NK-92 (cell line): Measurements from ENCODE around the gene ADARB2.
"Not testable (repeated sequence)": the region's sequence is repeated elsewhere in the genome, so short reads cannot be mapped to it uniquely, and the experiment has no call there.

Source experiments
- DNase-seq: peaks from one replicate; lab custom pipeline; 2025; ENCODE audit not compliant: unreplicated experiment; lab: John Stamatoyannopoulos, UW

The ADARB2 gene

DNA sequence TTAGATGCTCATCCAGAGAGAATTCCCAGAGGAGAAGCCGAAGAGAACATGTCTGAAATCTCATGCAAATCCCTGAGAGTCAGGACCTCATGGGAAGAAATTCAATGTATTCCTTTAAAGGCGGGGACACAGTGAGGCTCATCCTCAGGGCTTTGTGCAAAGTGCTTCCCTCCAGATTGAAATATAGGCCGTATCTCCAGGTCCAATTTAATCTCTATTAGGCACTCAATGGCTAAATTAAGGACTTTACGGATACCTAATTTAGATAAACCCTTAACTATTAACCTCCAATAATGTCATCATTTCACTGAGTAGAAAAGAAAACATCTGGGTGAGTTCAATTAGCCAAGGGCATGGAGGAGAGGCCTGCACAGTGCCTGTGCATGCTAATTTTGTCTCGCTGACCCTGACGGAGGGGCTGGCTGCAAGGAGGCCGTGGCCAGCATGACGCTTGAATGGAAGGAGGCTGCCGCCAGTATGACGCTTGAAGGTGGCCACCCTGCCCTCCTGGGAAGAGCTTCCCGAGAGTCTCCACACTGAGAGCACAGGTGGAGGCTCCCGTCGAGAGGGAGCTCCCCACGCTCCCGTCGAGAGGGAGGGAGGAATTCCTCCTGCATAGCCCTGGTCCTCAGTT is 287.6 kb downstream of the ADARB2 start:
- DNase-seq, result no peak

- DNase-seq, result no peak
Observed at GRCh38 chr10:1449021-1449420, 288.3 kb downstream of the ADARB2 start.

GRCh38 chr10:1448252-1448930 is 288.9 kb downstream of the ADARB2 start:
- DNase-seq, result no peak

DNA sequence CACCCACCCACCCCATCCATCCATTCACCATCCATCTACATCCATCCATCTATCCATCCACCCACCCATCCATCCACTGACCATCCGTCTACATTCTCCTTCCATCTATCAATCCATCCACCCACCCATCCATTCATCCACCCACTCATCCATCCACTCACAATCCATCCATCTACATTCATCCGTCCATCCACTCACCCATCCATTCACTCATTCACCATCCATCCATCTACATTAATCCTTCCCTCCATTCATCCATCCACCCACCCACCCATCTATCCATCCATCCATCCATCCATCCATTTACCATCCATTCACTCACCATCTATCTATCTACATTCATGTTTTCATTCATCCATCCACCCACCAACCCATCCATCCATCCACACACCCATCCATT is 292.5 kb downstream of the ADARB2 start:
- DNase-seq, result no peak

DNA sequence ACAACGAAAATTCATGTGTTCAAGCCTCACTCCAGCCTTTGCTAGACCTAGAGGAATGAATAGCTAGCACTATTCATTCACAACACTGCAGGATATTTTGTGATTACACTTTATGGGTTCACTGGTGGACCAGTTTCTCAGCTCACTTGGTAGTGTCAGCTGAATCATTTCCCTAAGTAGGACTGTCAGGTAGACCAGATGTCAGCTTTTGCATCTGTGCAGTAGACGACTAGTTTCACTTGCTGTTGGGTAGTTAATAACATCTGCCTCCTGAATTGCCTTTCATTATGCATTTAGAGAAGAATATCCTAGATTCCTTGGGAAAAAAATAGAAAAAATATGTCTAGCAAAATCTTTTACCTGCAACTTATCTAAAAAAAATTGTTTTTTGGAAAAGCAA is 296.4 kb downstream of the ADARB2 start:
- no peak for DNase-seq

GRCh38 chr10:1434912-1435692 is 302.2 kb downstream of the ADARB2 start:
- DNase-seq, result no peak

DNA sequence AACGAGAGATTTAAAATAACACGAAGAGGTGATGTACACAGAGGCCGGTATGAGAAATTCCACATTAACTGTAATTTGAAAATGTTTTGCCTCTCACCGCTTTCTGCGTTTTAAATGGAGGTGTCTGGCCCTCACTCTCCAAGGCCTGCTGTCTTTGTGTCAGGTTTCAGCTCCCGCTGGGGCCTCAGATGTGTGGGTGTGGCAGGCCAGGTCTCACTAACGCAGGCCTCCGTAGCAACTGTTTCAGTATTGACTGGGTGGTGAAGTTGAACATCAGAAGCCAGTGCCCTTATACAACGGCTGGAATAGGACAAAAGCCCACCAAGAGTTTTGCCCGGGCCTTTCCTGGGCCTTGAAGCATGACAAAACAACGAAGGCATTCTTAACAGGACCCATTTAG is 303.1 kb downstream of the ADARB2 start:
- no peak for DNase-seq

DNA sequence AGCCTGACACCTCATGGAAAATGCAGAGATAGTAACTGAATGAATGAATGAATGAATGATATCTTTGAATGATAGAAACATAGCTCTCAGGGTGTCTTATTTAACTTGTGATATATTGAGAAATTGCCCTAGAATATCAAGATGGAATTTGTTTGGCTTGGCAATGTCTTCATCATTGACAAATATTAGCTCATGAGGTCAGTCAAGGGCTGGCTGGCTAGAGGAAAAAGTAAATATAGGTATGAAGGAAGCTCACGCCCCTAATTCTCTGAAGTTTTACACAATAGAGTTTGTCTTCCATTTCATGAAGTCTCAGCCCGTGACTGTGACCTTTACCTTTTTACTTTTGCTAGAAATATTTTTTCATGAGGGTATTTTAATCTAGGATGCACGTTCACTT is 305.2 kb downstream of the ADARB2 start:
- DNase-seq, result no peak

GRCh38 chr10:1431229-1431628 is 306.1 kb downstream of the ADARB2 start:
- DNase-seq, result no peak

- DNase-seq, result not testable (repeated sequence)
Observed at GRCh38 chr10:1427521-1428186, 309.7 kb downstream of the ADARB2 start.

GRCh38 chr10:1426786-1427185 is 310.5 kb downstream of the ADARB2 start:
- no peak for DNase-seq

DNA sequence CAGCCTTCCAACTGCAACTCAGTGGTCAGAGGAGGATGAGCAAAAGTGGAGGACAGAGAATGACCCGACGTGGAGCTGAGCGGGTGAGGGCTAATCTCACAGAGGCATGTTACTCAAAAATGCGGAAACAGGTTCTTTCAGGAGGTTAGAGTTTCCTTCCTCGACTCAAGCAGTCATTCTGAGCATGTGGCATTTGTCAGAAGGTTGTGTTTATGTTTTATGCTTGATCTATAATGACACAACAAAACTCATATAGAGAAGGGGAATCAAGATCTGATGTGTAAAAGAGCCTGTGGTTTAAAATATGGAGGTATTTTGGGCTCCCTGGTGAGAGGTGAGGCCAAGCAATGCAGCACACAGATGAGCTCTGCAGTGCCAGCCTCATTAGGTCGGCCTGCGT is 311.4 kb downstream of the ADARB2 start:
- no peak for DNase-seq

DNA sequence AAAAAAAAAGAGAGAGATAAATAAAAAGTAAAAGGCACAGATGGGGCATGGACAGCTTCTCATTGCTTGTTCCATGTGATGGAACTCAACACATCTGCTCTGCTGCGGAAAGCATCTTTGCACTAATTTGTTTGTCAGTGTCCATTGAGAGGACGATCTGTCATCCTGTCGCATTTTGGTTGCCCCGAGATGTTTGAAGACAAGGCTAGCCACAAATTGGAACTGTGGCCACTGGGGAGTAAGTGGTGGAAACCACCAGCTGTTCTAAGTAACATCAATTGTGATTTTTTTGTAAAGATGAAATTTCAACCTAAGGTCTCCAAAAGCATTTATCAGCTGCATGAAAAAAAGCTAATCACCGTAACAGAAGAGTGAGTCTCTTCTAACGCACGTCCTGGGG is 312.7 kb downstream of the ADARB2 start:
- DNase-seq, result no peak

DNA sequence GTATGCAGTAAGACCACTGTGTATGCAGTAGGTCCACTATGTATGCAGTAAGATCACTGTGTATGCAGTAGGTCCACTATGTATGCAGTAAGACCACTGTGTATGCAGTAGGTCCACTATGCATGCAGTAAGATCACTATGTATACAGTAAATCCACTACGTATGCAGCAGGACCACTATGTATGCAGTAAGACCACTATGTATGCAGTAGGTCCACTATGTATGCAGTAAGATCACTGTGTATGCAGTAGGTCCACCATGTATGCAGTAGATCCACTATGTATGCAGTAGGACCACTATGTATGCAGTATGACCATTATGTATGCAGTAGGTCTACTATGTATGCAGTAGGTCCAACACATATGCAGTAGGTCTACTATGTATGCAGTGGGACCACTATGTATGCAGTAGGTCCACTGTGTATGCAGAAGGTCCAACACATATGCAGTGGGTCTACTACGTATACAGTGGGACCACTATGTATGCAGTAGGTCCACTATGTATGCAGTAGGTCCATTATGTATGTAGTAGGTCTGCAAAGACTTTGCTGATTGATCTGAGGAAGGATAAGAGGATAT is 313.6 kb downstream of the ADARB2 start:
- no peak for DNase-seq

DNA sequence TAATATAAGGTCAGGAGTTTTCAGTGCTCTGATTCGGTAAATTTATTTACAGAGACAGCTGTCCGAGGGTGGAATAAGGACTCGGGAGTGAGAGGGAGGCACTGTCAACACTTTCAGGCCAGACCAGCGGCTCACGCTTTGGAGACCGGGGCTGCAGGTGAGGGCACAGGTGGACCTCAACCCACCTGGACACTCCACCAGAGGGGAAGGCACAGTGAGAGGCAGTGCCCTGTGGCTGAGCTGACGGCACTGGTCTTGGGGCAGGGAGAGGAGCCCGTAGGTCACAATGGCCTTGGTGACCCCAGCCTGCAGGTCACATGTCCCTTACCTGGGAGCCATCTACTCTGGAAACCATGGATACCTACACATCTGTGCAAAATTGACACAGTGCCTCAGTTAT is 315.1 kb downstream of the ADARB2 start:
- no peak for DNase-seq

DNA sequence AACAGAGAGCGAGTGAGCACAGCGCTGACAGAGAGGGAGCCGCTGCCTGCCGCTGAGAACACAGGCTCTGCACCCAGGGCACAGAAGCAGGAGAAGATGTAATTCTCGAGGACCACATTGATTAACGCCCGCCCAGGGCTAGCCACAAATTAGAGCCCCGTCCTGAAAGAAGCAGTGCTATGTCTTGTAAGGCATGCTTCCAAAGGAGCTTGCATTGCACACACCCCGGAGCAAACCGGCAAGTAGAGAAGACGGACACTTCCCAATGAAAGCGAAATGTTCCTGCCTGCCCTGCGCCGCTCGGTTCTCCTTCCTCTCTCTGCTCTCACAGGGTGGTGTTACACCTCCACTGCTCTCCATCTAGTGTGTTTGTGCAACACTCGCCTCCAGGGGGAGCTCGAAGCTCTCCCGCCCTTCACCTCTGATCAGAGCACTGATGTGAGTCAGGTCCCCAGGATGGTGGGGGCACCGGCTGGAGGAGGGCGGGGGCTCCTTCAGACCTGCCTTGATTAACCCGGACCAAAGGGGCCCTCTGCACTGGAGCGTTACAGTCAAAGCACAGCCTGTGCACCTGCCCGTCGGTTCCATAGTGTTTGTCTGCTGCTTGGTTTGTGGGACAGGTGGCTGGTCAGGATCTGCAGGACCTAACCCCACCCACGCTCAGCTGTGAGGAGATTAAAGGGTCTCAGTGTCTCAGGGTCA is 316.5 kb downstream of the ADARB2 start:
- DNase-seq, result no peak

DNA sequence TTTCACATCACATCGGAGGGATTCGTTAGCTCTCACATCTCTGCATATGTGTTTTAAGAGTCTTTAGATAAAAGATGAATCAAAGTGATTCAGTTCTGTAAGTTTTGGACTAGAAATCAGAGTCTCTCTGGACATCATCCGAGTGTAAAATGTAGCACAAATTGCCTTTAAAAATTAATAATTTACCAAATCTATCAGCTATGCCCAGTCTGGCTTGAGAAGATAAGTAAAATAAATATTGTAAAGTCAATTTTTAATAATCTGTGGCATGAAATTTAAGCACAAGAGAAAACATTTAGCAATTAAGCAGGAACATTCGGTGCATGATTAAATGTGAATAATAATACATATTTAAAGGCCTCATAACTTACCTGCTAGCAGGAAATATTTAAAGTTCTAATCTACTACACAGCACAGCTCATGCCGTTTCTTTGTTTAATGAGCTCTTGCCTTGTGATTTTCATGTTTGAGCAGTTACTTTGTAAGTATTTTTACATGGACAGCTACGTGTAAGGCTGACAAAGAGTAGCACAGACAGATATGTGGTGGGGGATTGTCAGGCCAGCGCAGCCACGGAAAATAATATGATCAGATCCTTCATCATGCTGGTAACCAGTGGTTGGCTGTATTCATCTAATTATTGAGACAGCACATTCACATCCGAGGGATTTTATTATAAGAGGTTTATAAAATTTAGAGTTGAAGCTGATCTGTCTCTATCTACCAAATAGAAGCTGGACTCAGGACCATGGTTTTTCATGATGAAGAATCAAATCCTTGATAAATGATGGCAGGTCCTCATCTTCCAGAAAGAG is 317.3 kb downstream of the ADARB2 start:
- DNase-seq, result no peak

DNA sequence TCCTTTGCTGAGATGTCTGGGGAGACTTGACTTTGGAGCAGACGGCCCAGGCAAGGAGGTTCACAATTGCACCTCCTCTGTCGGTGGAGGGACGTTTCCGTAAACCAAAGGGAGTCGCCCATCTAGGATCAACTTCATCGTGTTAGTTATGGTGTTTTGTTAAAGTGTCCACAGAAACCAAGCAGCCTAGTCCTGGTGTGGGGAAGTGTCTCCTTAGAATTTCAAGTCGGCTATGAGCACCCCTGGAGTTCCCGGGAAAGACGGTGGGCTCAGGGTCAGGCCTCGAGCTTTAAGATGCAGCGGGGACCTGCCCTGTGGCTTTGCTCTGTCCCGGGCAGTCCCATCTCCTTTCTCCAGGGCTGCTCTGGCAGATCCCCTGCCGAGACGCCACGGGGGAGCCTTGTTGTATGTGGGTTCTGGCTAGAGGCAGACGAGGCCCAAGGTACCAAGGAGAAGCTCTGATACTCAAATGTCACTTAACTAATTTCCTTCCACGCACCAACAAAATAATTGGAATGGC is 319.2 kb downstream of the ADARB2 start:
- DNase-seq, result no peak

DNA sequence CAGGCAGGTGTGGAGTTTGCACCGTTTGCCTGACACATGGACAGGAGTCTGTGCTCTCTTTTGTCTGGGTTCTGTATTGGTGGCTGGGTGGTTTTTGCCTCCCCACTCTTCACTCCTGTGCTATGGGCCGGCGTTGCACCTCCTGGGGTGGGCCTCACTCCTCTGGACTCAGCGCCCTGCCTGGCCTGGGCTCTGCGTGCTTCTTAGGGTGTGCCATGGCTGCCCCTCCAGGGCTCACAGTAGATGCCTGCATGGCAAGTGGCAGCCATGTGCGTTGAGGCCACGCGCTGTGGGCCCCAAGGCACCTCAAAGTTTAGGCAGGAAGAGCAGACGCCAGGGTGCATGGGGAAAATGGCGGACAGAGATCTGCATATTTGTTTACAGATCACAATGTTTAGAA is 319.8 kb downstream of the ADARB2 start:
- no peak for DNase-seq
